ENCODE results near the gene MCU.
"Not testable (repeated sequence)": the region's sequence is repeated elsewhere in the genome, so short reads cannot be mapped to it uniquely, and the experiment has no call there.

Gene MCU

DNA sequence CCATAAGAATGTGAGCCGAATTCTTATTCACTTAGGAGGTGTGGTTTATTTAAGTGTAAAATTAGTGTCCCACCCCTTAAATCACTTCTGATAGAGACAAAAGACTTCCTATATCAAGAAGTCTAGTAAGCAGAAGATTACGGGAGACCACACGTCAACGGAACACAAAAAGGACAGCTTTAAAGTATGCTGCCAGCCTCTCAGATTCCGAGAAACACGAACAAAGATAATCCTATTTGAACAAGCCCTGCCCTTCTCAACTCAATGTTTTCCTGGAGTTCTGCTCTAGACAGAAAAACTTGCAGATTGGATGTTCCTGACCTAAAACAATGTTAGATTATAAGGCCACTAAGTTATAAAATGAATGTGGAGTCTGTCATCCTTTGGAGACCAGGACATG lies 4.9 kb upstream of the MCU start:
- no peak for DNase-seq (ENCODE audit: low spot score)

GRCh38 chr10:72688208-72688651 lies 3.7 kb upstream of the MCU start:
- no peak for DNase-seq (ENCODE audit: low spot score)

- no peak for DNase-seq (ENCODE audit: low spot score)
These were observed 2.3 kb upstream of the MCU start for GRCh38 chr10:72689660-72690059.

DNA sequence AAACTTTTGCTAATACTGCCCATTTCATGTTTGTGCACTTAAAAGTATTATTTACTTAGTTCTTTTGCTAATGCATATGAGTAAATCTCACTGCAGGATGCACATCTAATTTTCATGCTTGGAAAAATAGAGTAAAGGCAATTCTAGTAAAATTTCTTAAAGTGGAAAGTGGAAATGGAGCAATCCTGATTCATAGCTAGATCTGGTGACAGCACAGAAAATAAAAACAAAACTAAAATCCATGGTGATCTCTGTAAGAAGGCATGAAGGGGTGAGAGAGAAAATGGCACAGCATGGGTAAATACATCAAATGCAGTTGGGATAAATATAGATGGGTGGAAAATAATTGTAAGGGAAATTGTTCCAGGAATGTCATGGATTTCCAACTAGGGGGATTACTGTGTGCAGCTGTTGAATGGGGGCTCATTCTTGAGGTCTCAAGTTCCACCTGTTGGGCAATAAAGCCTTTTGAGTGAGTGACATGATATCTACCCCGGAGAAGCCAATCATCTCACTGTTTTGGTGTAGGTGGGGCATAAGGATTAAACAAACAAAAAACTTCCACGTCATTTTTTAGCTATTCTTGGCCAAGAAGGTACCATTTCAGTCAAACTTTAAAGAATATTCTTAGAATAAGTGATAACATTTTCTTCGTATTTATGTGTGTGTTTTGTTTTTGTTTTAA lies 1.7 kb upstream of the MCU start:
- no peak for DNase-seq (ENCODE audit: low spot score)

GRCh38 chr10:72691470-72691862 lies 477 bp upstream of the MCU start:
- DNase-seq (ENCODE audit: low spot score): no peak

DNA sequence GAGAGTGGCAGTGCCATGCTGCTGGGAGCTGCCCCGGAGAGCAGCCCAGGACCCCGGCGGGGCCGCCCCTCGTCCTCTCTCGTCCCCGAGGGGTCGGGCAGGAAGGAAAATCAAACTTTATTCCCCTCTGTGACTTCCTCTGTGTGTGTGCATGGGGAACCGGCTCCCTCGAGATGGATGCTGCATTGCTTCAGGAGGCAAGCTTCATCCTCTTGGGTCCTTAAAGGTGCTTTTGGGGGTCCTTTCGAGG lies 726 bp downstream of the MCU start:
- no peak for DNase-seq (ENCODE audit: low spot score)

- DNase-seq (ENCODE audit: low spot score): no peak
These were observed 1.2 kb downstream of the MCU start for GRCh38 chr10:72692994-72693781.

DNA sequence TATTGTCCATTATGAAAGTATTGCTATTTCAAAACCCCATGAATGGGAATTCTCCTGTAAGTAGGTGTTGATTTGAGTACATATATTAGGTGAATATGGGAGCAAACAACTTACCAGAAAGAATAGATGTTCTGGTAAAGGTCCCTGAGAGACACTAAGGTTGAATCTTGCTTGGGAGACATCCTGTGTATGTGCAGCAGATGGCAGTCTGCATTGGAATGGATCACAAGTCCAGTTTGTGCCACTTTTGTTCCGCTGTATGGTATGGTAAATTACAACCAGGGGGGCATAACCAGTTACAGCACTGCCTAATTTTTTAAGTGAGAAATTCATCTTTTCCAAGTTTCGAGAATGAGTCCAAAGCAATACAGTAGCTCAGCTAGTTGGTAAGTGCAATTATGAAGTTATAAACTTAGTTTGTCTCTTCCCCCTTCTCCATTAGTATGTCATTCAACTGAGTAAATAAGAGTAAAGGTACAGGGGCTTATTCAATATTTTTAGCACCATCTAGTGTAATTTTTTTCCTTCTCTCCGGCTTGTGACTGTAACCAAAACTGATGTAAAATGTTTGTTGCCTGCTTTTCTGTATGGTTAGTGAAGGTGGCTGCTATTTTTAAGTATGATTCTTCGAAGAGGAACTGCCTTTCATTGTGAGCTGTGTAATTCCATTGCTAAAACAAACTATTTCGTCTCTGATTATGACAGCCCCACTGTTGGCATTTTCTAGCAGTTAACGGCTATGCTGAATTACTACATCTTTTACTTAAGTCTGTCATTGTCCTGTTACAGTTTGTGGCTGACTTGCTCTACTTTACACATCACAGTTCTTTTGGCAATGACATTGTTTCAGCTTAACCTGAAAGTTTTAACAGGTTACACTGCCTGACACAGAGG lies 2.8 kb downstream of the MCU start:
- DNase-seq (ENCODE audit: low spot score): peak; percentile 20

DNA sequence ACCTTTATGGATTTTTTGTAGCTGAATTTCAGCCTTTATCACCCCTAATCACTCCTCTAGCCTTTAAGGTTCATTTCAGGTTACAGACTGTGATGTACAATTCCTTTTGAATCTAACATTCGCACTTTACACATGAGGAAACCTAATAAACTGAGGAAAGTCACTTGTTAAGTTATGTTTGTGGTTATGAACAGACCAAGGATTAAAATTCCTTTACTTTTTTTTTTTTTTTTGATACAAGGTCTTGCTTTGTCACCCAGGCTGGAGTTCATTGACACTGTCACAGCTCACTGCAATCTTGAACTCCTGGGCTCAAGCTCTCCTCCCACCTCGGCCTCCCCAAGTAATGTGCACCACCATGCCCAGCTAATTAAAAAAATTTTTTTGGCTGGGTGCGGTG lies 3.6 kb downstream of the MCU start:
- DNase-seq (ENCODE audit: low spot score): no peak

- DNase-seq (ENCODE audit: low spot score): no peak
These were observed 5.8 kb downstream of the MCU start for GRCh38 chr10:72697716-72698115.

- not testable (repeated sequence) for DNase-seq (ENCODE audit: low spot score)
These were observed 10.5 kb downstream of the MCU start for GRCh38 chr10:72702465-72702864.

DNA sequence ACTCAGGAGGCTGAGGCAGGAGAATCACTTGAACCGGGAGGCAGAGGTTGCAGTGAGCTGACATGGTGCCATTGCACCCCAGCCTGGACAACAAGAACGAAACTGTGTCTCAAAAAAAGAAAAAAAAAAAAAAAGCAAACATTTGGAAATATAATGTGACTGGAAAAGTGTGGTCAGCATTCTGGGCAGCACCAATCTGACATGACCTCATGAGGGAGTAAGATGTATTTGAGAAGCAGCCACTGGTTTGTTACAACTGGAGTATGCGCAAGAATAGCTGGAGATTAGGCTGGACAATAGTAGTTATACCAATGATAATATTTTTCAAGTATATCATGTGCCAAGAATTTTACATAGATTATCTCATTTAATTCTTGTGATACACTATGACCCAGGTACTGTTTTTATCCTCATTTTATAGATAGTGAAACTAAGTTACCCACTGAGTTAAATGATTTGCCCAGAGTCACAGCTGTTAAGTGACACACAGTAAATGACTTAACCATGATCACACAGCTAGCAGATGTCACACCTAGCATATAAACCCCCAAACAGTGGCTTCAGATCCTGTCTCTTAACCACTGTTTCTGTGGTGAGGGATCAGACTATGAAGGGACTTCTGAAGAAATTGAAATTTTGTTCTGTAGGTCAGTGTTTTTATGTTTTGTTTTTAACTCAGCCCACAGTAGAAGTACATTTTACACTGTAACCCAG lies 11.1 kb downstream of the MCU start:
- no peak for DNase-seq (ENCODE audit: low spot score)

DNA sequence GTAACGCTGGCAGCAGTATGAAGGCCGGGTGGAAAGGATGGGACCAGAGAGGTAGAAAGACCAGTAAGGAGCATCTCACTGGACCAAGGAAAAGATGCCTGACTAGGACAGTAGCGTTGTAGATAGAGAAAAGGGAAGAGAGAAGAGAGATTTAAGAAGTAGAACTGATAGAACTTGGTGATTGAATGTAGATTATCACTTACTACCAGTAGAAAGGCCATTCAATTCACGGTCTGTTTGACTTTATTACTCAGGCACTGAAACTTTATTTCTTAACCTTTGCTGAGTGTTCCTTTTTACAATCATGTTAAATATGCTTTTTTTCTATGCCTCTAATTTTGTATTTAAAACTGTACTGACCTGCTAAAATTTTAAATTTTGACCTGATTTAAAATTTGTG lies 12.2 kb downstream of the MCU start:
- no peak for DNase-seq (ENCODE audit: low spot score)

GRCh38 chr10:72709041-72709440 lies 17.1 kb downstream of the MCU start:
- no peak for DNase-seq (ENCODE audit: low spot score)

DNA sequence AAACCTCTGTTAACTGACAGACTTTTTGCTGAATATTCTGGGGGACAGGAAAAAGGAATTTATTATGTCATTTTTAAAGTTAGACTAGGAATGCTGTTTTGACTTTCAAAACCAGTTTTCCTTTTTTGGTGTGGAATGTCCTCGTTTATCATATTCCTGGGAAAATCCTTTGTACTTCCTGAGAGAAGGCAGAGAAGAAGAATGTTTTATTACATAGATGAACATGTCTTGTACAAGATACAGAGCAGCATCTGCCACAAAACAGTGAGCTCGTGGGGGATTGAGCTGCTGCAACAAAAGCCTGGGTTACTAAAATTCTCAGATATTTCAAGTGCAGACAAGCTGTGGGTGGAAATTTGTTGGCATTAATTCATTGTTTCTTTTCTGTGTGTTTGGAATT lies 20.2 kb downstream of the MCU start:
- DNase-seq (ENCODE audit: low spot score): no peak

DNA sequence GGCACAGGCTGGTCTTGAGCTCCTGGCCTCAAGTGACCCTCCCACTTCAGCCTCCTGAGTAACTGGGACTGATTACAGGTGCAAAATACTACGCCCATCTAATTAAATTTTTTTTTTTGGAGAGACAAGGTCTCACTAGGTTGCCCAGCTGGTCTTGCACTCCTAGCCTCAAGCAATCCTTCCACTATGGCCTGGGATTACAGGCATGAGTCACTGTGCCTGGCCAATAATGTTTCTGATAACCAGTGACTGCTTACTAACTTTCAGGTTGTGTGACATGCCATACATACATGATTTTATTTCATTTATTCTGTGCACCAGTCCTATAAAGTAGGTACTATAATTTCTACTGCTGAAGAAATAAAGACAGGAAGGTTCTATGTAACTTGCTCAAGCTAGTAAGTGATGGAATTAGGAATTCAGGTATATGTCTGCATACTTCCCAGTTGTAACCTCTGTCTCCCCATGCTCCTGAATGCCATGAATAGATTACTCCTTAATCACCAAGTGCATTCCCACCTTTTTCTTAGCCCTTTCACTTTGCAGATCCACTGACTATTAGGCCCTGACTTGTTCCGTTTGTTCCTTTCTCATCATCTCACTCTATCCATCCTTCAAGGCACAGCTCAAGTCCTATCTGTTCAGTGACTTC lies 28.1 kb downstream of the MCU start:
- DNase-seq (ENCODE audit: low spot score): no peak

GRCh38 chr10:72720814-72721660 lies 29.1 kb downstream of the MCU start:
- no peak for DNase-seq (ENCODE audit: low spot score)

GRCh38 chr10:72727130-72727529 lies 35.2 kb downstream of the MCU start:
- no peak for DNase-seq (ENCODE audit: low spot score)

GRCh38 chr10:72728462-72728861 lies 36.5 kb downstream of the MCU start:
- DNase-seq (ENCODE audit: low spot score): no peak

DNA sequence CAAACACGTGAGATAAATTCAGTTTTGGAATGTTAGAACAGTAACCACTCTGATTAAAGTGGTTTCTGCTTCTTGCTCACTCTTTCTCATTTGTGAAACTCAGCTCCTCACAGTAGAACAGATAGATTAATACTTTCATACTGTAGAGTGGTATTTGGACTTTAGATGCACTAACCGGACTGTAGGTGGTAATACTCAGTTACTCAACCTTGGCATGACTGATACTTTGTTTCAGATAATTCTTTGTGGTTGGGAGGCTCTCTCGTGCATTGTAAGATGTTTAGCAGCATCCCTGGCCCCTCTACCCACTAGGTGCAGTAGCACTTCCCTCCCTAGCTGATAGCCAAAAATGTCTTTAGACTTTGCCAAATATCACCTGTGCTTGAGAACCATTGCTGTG lies 37.6 kb downstream of the MCU start:
- DNase-seq (ENCODE audit: low spot score): no peak

DNA sequence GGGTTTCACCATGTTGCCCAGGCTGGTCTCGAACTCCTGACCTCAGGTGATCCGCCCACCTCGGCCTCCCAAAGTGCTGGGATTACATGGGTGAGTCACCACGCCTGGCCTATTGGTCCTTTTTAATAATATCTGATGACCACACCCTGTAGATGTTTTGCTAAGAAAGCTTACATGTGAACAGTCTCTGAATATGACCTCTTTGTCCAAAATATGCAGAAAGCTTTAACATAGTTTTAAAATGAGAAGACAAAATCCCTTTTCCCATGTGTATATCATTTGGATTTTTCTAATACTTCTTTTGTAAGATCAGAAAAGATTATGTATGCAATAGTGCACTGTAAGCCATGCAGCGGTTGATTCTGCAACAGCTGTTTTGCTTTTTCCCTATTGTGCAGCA lies 38.5 kb downstream of the MCU start:
- DNase-seq (ENCODE audit: low spot score): no peak
